Measurements from ENCODE around the gene HCK. TPM values are rescaled to one million over a fixed set of nuclear protein-coding genes. Genes with fewer than 3 reads are reported as not detected.

The HCK gene
- polyA plus RNA-seq, 1 of the 3 experiments (the other 2 are of a cell fraction), result not detected

- peaks cover 14 to 15% of the 10 kb centered on the region in 2 experiments for H3K36me3 ChIP-seq (replicated peaks in 1 of 2; ENCODE audit: control insufficient read depth in 1 of 2, insufficient read depth in 2 of 2, low read length in 1 of 2)
- H2AFZ ChIP-seq (ENCODE audit: low read depth), result no peak overlapping the region
- no peaks in the 10 kb centered on the region for H3K9me2 ChIP-seq
- peaks cover 74% of the 10 kb centered on the region for H4K20me1 ChIP-seq (ENCODE audit: insufficient read depth)
- WGBS (ENCODE audit: low lambda C conversion rate), result 59% methylated on average over 2 of the region's 2 CpGs
- POLR2A ChIA-PET, result no interaction called here
- DNase-seq, result no peak
- no peak overlapping the region for H3K4me3 ChIP-seq (ENCODE audit: low read depth in 2 of 2, low read length in 1 of 2)
- TF ChIP-seq MAX (IDR thresholded peaks at IDR 0.05; ENCODE audit: low read depth) (no peak), SMC3 (IDR thresholded peaks at IDR 0.05; ENCODE audit: low read depth, low read length) (no peak), RAD21 (IDR thresholded peaks at IDR 0.05; ENCODE audit: low read length) (no peak), MEF2A (IDR thresholded peaks at IDR 0.05; ENCODE audit: borderline replicate concordance, low read depth) (no peak), USF2 (IDR thresholded peaks at IDR 0.05; ENCODE audit: borderline replicate concordance, low read depth, low read length) (no peak), POLR2AphosphoS5 (IDR thresholded peaks at IDR 0.05; ENCODE audit: low read depth, low read length) (no peak), NFIC (IDR thresholded peaks at IDR 0.05; ENCODE audit: borderline replicate concordance) (no peak), IRF3 (IDR thresholded peaks at IDR 0.05; ENCODE audit: low read depth, low read length) (no peak), NRF1 (IDR thresholded peaks at IDR 0.05; ENCODE audit: low read depth, low read length) (no peak), RCOR1 (IDR thresholded peaks at IDR 0.05; ENCODE audit: low read length) (no peak), GABPA (IDR thresholded peaks at IDR 0.05; ENCODE audit: low read depth) (no peak)
- H3K9me3 ChIP-seq, result no peaks in the 10 kb centered on the region
- H3K27me3 ChIP-seq (ENCODE audit: insufficient read depth), result no peaks in the 10 kb centered on the region
- no peak overlapping the region for H3K4me2 ChIP-seq
- CTCF ChIA-PET, result no interaction called here
- peaks cover 65% of the 10 kb centered on the region for H3K79me2 ChIP-seq (ENCODE audit: insufficient read depth)
- no peak overlapping the region for H3K9ac ChIP-seq
- no peaks in the 10 kb centered on the region for H3K4me1 ChIP-seq (ENCODE audit: control insufficient read depth in 1 of 2, insufficient read depth in 2 of 2, low read depth in 1 of 2, low read length in 1 of 2)
- H3K27ac ChIP-seq (ENCODE audit: low read depth in 2 of 2, low read length in 1 of 2), result no peak overlapping the region
- no peaks in the 10 kb centered on the region for H3F3A ChIP-seq (replicated peaks; ENCODE audit: insufficient read depth)
These were observed 78.9 kb downstream of the HCK start for GRCh38 chr20:32130965-32131364.

GRCh38 chr20:32132911-32133549, 81.0 kb downstream of the HCK start:
- Histone ChIP-seq H3K79me2 (ENCODE audit: insufficient read depth) (peaks cover 44% of the 10 kb centered on the region), H4K20me1 (ENCODE audit: insufficient read depth) (peaks cover 63% of the 10 kb centered on the region)
- CTCF ChIA-PET, result no interaction called here

More at GRCh38 chr20:32132911-32133549, 81.0 kb downstream of the HCK start:
- Histone ChIP-seq H2AFZ (ENCODE audit: low read depth) (no peak overlapping the region), H3K36me3 (replicated peaks in 1 of 2; ENCODE audit: control insufficient read depth in 1 of 2, insufficient read depth in 2 of 2, low read length in 1 of 2) (peaks cover 25 to 34% of the 10 kb centered on the region in 2 experiments), H3K9me2 (no peaks in the 10 kb centered on the region), H3K27me3 (ENCODE audit: insufficient read depth) (no peaks in the 10 kb centered on the region), H3K4me1 (ENCODE audit: control insufficient read depth in 1 of 2, insufficient read depth in 2 of 2, low read depth in 1 of 2, low read length in 1 of 2) (no peaks in the 10 kb centered on the region), H3K27ac (ENCODE audit: low read depth in 2 of 2, low read length in 1 of 2) (no peak overlapping the region), H3K9me3 (no peaks in the 10 kb centered on the region), H3F3A (replicated peaks; ENCODE audit: insufficient read depth) (no peaks in the 10 kb centered on the region), H3K4me3 (ENCODE audit: low read depth in 2 of 2, low read length in 1 of 2) (no peak overlapping the region), H3K9ac (no peak overlapping the region), H3K4me2 (no peak overlapping the region)
- DNase-seq, result no peak
- 96% methylated on average over 10 of the region's 10 CpGs for WGBS (ENCODE audit: low lambda C conversion rate)
- POLR2A ChIA-PET, result no interaction called here
- TF ChIP-seq PBX3 (IDR thresholded peaks at IDR 0.05) (no peak), ELF1 (IDR thresholded peaks at IDR 0.05) (no peak)

All from SK-N-SH (cell line).